Fibroblast of the aortic adventitia (primary cell): ENCODE measurements around the gene SLC5A2. TPM values are rescaled to one million over a fixed set of nuclear protein-coding genes. Genes with fewer than 3 reads are reported as not detected.
"Not testable (repeated sequence)": the region's sequence is repeated elsewhere in the genome, so short reads cannot be mapped to it uniquely, and the experiment has no call there.

Experiments used
- DNase-seq: peaks from one replicate; pipeline ENCODE4 v3.0.0-alpha.2; 2010; ENCODE audit warnings: low read depth
- H3K4me3 ChIP-seq: 2 replicates; pipeline ENCODE4 v1.5.1; 2011; ENCODE audit warnings: low read depth, mild to moderate bottlenecking, control low read depth, low read length, moderate library complexity
- CTCF ChIP-seq: IDR thresholded peaks from 2 replicates; pipeline ENCODE4 v1.5.1; 2011; ENCODE audit warnings: mild to moderate bottlenecking, low read length, control low read depth, inconsistent platforms; ENCODE audit not compliant: insufficient read depth
- total RNA-seq: library from RNA; depleted of rRNA; stranded (reverse); fragments of >200 nt; gene quantifications from 2 replicates; pipeline ENCODE4 v1.2.3, GENCODE V29; 2012; ENCODE audit warnings: low replicate concordance

Gene SLC5A2
- total RNA-seq, 1 donor, result not detected

GRCh38 chr16:31476303-31477219 is 6.4 kb upstream of the SLC5A2 start:
- DNase-seq, result no peak
- no peak for TF ChIP-seq CTCF
- H3K4me3 ChIP-seq, result no peak overlapping the region

- no peak for TF ChIP-seq CTCF
- no peak for DNase-seq
- H3K4me3 ChIP-seq, result no peak overlapping the region
These were observed 5.4 kb upstream of the SLC5A2 start for GRCh38 chr16:31477220-31478216.

DNA sequence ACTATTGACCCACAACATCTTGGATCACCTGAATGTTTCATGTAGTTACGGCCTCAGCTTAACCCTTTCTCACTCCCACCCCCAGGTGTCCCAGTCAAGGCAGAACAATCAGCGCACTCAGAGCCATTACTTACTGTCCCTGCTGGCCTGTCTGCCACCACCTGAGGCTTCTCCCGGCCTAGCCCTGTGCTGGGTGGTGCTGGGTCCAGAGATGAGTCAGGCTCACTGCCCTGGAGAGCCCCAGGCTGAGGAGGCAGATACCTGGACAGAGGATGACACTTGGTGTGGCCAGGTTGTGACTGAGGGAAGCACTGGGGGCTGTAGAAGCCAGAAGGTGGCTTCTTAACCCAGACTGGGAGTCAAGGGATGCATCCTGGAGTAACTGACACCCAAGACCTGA is 4.0 kb upstream of the SLC5A2 start:
- TF ChIP-seq CTCF, result no peak
- DNase-seq, result no peak

GRCh38 chr16:31479751-31480150 is 3.2 kb upstream of the SLC5A2 start:
- no peak for DNase-seq
- no peak for TF ChIP-seq CTCF
- no peak overlapping the region for H3K4me3 ChIP-seq

More for the DNA sequence above, 4.0 kb upstream of the SLC5A2 start:
- no peak overlapping the region for H3K4me3 ChIP-seq

DNA sequence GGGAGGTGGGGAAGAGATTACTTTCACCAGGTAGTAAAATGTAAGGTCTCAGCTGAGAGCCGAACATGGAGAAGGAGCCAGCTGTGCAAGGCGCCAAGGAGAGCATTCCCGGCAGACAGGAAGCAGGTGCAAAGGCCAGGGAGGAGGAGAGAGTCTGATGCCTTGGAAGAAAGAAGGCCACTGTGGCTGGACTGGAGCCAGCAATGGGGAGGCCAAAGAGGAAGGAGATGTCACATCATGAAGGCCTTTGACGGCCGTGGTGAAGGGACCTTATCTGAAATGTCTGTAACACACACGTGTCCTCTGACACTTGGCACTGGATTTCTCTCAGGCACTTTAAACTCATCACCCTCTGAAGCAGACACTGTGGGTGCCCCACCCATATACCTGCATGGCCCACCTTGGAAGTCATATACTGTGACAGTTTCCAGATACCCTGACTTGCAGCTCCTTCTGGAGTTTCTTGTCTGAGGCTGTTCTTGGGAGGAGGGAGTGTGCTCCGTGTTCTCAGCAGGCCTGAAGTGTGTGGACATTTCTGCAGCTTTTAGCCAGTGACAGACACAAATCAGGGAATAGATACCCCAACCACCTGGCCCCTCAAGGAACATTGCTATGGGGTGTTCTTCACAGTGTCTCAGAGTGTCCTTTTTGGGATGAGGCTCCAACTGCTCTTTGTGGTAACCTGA is 1.9 kb upstream of the SLC5A2 start:
- no peak for DNase-seq
- no peak overlapping the region for H3K4me3 ChIP-seq
- no peak for TF ChIP-seq CTCF

- not testable (repeated sequence) for DNase-seq, H3K4me3 ChIP-seq
These were observed 1.1 kb downstream of the SLC5A2 start for GRCh38 chr16:31484048-31484447.
